ENCODE results near the gene NEDD4L.
"Not testable (repeated sequence)": the region's sequence is repeated elsewhere in the genome, so short reads cannot be mapped to it uniquely, and the experiment has no call there.

Gene NEDD4L

DNA sequence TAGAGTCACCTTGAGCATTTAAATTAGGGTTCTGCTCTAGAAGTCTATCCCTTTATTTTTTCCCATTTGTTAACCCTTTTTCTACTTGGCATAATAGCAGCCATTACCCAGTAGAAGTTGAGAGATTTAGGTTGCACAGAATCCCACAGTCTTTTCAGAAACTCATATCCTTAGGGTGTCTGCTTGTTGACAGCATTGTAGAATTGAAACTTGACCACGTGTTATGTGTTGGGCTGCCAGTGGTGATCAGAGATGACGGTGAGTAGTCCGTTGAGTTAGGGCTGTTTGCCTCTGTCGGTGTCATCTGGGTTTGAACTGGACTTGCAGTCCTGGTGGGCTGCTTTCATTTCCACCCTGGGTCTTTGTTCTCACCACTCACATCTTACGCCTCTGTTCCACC is 114.4 kb downstream of the NEDD4L start:
- DNase-seq, result no peak

DNA sequence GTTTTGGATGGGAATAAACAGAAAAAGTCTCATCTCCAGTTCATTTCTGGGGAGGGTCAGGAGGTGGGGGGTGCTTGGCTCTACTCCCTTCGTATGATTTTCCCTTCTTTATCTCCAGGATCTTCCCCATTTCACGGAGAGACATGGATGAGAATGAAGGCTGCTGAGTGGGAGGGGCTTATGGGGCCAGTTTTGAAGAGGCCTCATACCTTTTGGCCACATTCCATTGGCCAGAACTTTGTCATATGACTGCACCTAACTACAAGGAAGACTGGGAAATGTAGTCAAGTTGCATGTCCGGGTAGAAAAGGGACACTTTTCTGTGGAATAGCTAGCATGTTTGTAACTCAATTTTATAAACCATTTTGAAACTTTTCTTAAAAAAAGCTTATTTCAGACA is 117.6 kb downstream of the NEDD4L start:
- no peak for DNase-seq

DNA sequence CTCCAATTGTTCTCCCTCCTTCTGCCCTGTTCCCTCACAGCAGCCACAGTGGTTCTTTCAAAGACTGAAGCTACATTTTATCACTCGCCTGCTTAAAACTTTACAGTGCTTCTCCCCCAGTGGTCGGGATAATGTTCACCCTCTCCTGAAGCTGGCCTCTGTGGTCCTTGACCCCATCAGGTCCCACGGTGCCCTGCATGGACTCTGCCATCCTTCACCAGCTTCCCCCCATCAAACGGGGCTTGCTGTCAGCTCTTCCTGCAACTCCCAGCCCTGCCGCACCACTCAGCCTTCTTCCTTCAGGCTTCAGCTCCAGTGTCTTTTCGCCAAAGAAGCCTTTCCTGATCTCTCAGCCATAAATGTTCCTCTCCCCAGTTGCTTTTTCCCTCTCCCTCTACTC is 118.1 kb downstream of the NEDD4L start:
- no peak for DNase-seq

DNA sequence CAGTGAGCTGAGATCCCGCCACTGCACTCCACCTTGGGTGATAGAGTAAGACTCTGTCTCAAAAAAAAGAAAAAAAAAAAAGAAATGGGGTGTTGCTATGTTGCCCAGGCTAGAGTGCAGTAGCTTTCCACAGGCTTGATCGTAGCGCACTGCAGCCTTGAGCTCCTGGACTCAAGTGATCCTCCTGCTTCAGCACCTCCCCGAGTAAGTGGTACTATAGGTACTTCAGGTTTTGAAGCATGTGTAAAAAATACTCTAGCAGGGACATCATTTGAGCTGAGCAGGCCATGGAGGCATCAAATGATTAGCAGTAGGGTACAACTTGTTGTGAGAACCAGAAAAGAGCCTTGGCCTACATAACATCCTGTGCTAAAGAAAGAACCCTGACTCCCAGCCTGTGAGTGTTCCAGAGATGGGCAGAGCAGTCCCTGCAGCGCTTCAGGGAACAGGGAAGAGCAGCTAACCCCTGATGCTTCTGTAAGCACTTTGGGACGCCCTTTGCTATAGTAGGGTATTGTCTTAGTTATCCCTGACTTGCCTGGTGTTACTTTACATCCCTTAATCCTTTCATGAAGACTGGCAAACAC is 119.1 kb downstream of the NEDD4L start:
- DNase-seq, result no peak

DNA sequence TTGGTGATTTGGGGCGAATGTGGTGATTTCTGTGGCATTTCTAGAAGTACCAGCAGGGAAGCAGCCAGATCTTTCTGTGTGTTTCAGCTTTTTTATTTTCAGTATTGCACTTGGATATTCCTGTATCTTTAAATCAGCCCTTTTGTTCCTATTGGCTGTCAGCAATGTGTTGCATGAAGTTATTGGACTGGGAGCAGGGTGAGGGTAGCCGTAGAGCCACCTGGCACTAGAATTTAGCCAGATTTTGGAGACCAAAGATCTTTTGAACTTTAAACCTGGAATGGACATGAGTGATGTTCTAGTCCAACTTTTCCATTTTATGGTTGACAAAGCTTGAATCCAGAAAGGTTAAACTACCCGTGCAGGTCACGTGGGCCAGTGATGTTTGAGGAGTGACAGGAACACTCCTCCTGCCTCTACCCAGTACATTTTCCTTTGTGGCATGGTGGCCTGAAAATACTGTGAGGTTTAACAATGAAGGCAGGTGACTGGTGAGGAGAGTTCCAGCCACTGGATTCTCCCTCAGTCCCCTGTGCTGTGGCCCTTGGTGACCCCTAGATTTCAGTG is 122.3 kb downstream of the NEDD4L start:
- no peak for DNase-seq

DNA sequence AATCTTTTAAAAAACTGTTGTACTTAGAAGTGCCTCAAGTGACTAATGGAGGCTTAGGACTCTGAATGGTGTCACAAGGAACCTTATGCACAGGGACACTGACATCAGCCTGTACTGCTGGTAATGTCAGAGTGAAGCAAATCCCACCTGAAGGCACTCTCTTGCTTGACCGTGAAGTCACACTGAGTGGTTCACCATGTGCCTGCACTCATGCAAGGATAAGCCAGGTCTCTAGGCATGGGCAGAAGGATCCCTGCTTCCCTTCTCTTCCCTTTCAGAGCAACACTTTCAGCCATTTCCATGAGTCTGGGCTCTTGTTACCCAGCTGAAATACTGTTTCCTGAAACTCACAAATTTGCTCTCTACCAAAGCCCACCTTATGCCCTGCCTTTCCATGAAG is 123.0 kb downstream of the NEDD4L start:
- DNase-seq, result no peak

DNA sequence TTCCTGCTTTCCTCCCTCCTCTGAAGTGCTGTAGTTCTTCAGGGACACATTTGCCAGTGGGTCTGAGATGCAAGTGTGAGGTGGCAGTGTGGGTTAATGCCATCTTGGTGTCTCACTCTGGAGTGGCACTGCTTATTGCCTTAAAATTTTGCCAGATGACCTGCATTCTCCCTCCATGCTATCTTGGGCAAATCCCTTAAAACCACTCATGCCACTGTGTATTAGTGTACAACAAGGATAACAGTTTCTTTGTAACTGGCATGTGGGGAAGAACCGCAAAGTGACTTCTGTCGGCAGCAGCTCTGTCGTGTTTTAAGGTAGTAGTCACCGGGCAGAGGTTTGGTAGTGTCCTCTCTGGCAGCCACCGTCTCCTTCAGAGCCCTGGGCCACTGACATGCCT is 124.2 kb downstream of the NEDD4L start:
- DNase-seq, result no peak

DNA sequence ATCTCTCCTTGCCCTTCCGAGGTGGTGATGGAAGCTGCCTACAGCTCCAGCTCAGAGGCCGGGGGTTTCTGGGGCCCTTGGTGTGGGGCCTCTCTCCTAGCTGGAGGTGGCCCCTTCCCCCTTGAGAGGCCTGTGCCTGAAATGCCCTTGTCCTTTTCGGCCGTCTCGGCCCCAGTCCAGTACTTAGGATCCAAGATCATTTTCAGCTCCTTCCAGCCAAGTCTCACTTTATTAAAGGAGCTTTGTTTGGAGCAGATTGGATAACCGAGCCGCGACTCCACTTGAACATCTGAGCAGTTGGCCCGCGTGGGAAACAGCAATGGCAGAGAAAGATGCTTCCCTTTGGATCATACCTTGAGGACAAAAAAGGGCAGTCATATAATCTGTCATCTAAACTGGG is 125.0 kb downstream of the NEDD4L start:
- no peak for DNase-seq

DNA sequence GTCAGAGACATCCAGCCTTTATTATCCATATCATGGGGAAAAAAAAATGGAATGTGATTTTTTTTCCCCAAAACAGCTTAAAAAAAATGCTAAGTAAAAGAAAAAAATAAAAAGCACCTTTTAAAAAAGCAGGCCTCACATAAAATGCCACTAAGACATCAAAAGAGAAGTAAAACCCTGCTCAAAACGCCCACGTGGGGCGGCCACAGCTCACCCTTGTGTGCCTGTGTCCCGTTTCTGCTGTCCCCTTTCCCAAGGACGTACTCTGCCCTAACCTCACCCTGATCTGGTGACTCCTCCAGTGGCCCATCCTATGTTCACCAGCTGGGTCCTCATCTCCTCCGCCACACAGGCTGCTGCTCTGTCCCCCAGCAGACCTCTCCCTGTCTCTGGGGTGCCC is 125.4 kb downstream of the NEDD4L start:
- DNase-seq, result no peak

DNA sequence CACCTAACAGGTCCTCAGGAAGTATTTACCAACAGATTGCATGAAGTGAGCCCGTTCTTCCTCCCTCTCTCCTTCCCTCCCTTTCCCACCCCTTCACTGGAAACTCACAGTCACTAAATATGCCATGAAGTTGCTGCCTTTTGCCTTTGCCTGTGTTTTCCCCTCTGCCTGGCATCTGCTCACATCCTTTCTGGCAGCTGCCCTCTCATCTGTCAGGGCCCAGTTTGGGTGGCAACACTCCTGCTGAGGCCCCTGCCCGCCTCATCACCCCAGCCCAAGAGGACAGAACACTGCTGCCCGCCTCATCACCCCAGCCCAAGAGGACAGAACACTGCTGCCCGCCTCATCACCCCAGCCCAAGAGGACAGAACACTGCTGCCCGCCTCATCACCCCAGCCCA is 126.0 kb downstream of the NEDD4L start:
- not testable (repeated sequence) for DNase-seq

DNA sequence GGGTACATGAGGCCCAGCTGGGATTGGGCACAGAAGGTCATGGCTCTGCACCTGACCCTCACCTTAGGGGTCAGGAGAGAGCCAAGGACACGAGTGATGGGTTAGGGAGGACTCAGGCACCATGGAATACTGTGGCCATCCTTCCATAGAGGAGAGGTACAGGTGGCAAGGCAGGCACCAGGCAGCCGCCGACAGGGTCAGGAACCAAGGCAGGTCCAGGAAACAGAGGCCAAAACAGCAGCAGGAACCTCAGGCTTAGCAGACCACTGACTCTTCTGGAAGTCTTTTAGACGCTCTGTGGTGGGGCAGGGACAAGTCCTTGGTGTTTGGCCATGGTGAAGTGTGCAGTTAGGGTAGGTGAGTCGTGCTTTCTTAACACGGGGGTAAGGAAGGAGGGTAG is 128.0 kb downstream of the NEDD4L start:
- no peak for DNase-seq

DNA sequence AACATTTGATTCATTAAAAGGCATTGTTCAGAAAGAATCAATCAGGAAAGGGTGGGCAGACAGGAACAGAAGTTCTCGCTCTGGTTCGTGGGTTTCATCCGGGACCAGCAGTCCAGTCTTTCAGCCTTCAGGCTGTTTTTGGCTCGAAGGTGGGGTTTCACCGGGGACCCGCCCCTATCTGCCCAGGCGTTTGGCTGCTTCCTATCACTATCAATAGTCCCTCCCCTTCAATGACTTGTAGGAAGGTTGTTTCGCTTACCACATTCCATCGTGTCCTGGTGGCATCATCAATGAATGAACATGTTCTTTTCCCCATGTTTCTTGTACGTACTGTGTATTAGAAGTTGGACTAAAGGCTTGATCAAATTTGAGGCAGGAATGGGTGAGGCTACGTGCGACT is 130.3 kb downstream of the NEDD4L start:
- DNase-seq, result no peak

DNA sequence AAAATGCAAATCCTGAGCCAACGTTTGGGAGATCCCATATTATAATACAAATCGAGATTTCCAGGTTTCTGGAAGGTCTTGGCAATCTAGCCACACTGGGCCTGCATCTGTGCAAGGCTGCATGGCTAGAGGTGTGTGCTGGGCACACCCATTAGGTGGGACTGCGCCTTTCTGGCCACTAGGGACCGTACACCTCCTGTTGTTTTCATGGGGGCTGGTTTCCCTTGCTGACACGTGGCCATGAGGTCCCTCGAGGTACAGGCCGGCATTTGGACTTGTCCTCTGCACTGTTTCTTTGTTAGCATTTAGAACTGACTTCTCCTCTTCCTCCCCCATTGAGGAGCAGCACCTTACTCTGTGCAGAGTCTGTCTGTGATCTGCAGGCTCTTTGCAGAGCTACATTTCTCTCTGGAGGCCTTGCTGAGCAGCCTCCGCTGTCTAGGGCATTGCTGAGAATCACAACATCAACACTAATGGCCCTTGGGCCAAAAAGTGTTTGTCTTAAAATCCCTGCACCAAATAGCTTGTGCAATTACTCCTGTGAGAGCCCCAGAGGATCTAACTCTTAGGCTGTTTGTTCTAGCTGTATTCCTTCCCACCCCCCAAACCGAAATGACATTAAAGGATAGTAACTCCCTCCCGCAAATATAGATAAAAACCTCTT is 131.2 kb downstream of the NEDD4L start:
- no peak for DNase-seq

DNA sequence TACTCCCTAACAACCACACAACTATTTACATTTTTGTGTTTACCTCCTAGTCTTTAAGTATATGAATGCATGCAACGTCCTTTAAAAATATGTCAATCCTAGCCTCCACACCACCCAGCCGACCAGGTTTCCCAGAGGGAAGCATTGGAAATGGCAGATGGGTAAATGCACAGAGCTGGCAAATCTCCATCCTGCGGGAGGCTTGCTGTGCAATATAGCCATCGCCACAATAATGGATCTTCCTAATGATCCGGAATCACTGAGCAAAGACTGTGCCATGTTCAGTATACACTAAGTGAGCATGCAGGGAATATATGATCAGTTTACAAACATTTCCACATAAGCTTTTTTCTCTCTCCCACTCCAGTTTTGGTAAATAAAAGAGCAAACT is 131.8 kb downstream of the NEDD4L start:
- DNase-seq, result no peak

DNA sequence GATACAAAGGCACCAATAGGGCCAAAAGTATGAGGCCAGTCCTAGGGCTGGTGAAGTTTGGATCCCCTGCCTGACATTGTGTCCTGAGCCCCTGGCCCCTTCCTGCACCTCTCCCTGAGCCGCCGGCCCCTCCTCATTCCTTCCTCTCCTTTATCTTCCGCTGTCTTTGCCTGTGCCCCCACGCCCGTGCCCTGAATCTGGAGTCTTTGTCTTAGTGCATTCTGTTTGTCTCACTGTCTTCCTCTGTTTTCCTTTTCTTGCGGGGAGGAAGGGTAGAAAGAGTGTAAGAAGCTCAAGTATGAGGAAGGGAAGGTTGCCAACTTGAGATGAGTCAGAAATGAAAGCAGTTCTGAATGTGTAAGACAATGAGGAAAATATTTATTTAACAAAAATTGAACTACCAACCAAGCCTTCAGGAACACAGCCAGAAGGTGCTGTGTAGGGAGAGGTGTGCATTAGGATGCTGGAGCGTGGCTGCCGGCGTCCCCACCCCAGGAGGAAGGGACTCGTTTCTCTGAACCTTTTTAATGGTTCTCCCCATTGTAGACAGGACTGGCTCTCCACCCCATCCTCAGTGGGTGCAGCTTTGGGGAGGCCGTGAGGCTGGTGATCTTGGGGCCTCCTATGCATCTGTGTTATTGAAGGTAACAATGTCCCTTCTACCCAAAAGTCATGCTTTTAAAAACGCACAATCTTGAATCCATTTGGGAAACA is 133.1 kb downstream of the NEDD4L start:
- no peak for DNase-seq

DNA sequence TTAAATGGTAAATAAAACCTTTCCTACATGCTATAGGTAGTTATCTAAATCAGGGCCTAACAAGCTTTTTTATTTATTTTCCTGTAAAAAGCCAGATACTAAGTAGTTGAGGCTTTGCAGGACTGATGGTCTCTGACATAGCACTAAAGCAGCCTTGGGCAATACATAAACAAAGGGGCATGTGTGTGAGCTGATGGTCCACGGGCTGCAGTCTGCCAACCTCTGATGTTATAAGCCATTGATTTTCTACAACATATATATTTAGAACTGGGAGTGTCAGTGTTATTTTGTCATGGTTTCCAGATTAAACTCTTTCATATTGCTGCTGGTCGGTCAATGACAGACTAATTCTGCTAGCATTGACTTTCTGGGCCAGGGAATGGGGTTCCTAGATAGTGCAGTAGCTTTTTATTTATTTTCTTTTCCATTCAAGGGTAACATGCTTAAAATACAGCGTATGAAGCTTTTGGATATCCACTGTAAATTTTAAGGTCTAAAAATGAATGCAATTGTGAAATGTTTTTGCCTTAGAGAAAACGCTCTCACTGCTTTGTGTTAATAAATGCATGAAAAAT is 134.0 kb downstream of the NEDD4L start:
- no peak for DNase-seq

DNA sequence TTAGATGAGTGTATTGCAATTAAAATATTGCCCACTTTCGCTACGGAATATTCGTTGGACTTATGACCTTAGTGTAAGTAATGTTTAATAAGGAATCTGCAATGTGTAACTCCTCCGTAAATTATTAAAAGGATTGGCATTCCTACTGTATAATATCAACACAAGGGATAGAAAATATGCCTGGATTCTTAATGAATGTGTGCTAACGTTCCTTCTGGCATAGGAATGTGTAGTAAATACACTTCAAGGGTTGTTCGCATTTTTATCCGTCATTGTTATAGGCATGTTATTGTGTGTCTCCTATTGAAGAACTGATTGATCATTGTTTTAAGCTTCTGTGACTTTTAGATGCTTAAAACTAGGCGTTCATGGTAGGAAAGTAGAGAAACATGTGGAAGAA is 134.5 kb downstream of the NEDD4L start:
- DNase-seq, result no peak

DNA sequence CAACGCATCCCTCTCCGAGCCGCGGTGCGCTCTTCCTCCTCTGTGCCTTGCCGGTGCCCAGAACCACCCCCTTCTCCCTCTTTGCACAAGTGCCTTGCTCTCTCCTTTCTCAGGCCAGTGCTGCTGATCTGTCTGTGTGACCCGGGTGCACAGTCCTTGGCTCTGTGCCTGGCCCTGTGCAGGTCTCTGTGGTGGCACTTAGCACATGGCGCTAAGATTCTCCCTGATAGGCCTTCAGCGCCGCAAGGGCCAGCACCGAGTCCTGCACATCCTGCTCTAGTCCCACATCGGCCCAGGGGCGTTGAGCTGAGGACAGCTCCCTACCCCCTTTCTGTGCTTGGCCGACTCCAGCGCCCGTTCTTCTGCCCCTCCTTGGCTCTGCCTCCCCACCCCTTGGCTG is 136.1 kb downstream of the NEDD4L start:
- DNase-seq, result no peak

DNA sequence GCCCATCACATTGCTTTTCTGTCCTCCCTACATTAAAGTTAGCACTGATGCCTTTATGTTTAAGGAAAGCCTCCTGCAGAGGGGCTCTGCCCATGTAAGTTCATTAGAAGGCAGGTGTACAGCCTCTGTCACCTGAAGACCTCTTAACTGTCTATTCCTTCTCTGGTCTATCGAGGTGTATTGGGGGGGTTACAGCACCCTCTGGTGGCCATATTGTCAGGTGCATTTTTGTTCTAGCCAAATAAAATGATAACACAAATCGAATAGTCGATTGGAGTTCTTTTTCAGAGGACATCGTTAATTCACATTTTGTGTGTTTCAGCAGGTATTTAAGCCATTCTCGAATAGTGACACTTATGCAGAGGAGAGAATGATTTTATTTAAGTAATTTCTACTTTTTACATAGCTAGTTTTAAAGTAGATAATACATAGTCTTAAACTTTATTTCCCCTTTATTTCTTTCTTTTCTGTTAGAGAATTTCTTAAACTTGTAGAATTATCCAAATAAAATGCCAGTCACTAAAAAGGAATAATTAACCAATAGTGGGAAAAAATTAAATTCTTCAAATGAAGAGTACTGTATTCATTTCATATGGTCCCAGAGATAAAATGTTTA is 136.8 kb downstream of the NEDD4L start:
- DNase-seq, result peak in 1 of 2 donors; percentile 15

DNA sequence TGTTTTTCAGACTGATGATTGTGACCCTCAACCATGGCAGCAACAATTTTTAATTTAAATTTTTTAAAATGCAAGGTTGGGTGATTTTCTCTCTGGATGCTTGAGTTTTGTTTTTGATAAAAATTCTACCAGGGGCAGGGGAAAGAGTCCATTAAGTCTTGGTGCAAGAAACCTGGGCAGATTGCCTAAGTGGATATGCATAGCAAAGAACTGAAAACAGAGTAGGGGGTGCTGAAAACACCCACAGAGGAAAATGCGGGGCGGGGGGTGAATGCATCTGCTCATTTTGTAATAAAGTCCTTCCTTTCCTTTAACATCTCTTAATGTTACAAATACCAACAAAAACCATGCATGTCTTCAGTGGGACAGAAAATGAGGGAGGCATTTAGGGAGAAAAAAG is 138.0 kb downstream of the NEDD4L start:
- DNase-seq, result no peak

DNA sequence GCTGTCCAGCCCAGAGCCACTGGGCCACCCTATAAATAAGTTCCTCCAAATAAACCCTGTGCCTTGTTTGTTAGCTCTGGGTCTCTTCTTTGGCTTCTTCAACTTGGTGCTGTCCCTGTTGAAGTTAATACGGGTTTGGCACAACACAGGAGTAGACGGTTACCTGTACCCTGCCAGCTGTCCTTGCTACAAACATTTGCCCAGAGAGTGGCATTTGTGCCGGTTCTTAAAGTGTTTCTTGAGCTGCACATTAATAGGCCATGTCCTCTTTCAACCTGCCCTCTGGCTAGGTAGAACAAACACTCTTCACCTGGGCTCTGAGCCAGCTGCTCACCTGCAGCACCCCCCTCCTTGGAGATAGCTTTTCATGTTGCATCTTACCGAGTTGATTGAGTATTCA is 139.2 kb downstream of the NEDD4L start:
- no peak for DNase-seq

DNA sequence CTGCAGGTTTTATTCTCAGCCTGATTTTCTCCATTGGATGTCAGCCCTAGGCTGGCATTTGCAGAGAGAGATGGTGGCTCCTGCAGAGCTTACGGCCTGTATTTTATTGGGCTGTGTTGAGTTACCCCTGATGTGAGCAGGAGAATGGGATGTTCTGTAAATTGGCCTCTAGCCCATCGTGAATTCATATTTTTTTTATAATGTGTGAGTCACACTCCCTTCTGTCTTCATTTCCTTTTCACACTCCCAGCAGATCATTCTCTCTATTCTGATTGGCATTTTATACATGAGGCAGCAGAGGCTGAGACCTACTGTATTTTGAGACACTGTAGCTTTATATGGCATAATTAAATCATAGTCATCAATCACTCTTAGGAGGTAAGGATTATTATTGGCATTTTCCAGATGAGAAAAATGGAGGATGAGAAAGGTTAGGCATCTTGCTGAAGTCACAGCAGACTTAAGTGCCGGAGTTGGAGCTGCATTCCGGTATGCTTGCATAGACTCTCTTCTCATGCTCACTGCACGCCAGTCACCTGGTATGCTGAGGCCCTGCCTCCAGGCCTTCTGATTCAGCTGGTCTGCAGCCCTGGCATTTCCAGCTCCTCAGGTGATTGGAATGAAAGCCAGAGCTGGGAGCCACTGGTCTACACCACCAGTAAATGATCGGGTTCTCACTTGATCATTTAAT is 142.4 kb downstream of the NEDD4L start:
- DNase-seq, result no peak

DNA sequence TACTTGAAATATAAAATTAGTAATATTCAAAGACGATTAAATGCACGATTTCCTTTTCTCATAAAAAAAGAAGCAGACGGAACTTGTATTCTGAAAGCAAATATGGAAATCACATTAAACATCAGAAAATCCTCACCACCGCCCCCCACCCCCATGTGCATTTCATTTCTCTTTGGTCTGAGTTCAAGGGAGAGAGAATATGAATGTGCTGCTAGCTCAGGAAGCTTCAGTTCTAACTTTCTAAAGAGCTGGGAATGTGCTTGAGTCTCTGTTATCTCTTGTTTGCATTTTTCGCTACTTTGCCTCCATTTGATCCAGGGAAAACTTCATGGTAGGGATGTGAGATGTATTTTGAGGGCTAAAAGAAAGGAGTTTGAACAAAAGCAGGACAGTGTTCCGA is 143.6 kb downstream of the NEDD4L start:
- DNase-seq, result no peak

Data from hippocampal formation (tissue), 2 donors.